D721Med (cell line): ENCODE data around the gene CKM.

Experiments
- DNase-seq: peaks from one replicate; pipeline ENCODE4 v3.0.0; 2011; ENCODE audit warnings: low spot score; ENCODE audit not compliant: insufficient read length
- FAIRE-seq: peaks from 2 replicates; lab custom pipeline; 2011; peaks lifted over from hg19 to GRCh38; lab: Jason Lieb, UNC
- CTCF ChIP-seq: IDR thresholded peaks from 2 replicates; pipeline ENCODE4 v1.5.1; 2012; ENCODE audit warnings: mild to moderate bottlenecking, control low read depth; ENCODE audit not compliant: insufficient read depth; ENCODE audit errors: missing control alignments

Gene CKM

GRCh38 chr19:45322744-45323281 is at the start of gene CKM:
Gene CKM, minus strand, starts transcription at chr19:45322875. Its CDS starts 3,162 bp downstream, at chr19:45319713.
- no peak for TF ChIP-seq CTCF
- FAIRE-seq (no peak), DNase-seq (no peak)

- DNase-seq = peak; percentile 100
- TF ChIP-seq CTCF = no peak
- FAIRE-seq = no peak
Measured at GRCh38 chr19:45370410-45371204, 47.9 kb upstream of the CKM start, which contains the start of gene ERCC2. Gene ERCC2, minus strand, starts transcription at chr19:45370573. Its CDS starts 33 bp downstream, at chr19:45370540.

- no peak for FAIRE-seq
- TF ChIP-seq CTCF = no peak
- no peak for DNase-seq
Measured at GRCh38 chr19:45368737-45369340, 46.2 kb upstream of the CKM start.

- DNase-seq = no peak
- FAIRE-seq = no peak
Measured at GRCh38 chr19:45368127-45368526, 45.5 kb upstream of the CKM start.

GRCh38 chr19:45364696-45365095 is 42.0 kb upstream of the CKM start:
- no peak for TF ChIP-seq CTCF
- no peak for FAIRE-seq
- DNase-seq = no peak

More at GRCh38 chr19:45368127-45368526, 45.5 kb upstream of the CKM start:
- TF ChIP-seq CTCF = no peak

- DNase-seq = no peak
- no peak for TF ChIP-seq CTCF
- FAIRE-seq = no peak
Measured at GRCh38 chr19:45363861-45364459, 41.3 kb upstream of the CKM start.
